ENCODE data around the gene DFFA.
"Not testable (repeated sequence)": the region's sequence is repeated elsewhere in the genome, so short reads cannot be mapped to it uniquely, and the experiment has no call there.

The DFFA gene

GRCh38 chr1:10504249-10504648 is 31.9 kb upstream of the DFFA start:
- DNase-seq: no peak

GRCh38 chr1:10502206-10502605 is 29.9 kb upstream of the DFFA start:
- no peak for DNase-seq

GRCh38 chr1:10498231-10498630 is 25.9 kb upstream of the DFFA start:
- no peak for DNase-seq

GRCh38 chr1:10497109-10497508 is 24.8 kb upstream of the DFFA start:
- no peak for DNase-seq

- no peak for DNase-seq
Observed at GRCh38 chr1:10495952-10496351, 23.6 kb upstream of the DFFA start.

GRCh38 chr1:10495475-10495817 is 23.1 kb upstream of the DFFA start:
- no peak for DNase-seq

- DNase-seq: peak; percentile 59 to 97
Observed at GRCh38 chr1:10494754-10495474, 22.6 kb upstream of the DFFA start.

- no peak for DNase-seq
Observed at GRCh38 chr1:10494418-10494753, 22.1 kb upstream of the DFFA start.

- DNase-seq: no peak
Observed at GRCh38 chr1:10490286-10490970, 18.1 kb upstream of the DFFA start.

GRCh38 chr1:10489291-10490055 is 17.1 kb upstream of the DFFA start:
- no peak for DNase-seq

GRCh38 chr1:10484521-10484920 is 12.2 kb upstream of the DFFA start:
- DNase-seq: peak; percentile 82 to 97

GRCh38 chr1:10480614-10481013 is 8.3 kb upstream of the DFFA start:
- no peak for DNase-seq

- DNase-seq: no peak
Observed at GRCh38 chr1:10479296-10479695, 7.0 kb upstream of the DFFA start.

- peak in 1 of 2 donors; percentile 2 for DNase-seq
Observed at GRCh38 chr1:10475510-10475909, 3.2 kb upstream of the DFFA start.

GRCh38 chr1:10474613-10475507 is 2.5 kb upstream of the DFFA start, which contains the start of gene PEX14:
TSS of gene PEX14 (plus strand) at chr1:10474950. CDS start at chr1:10474967, 17 bp downstream.
- DNase-seq: peak; percentile 82 to 85

- not testable (repeated sequence) for DNase-seq
Observed at GRCh38 chr1:10474309-10474612, 1.9 kb upstream of the DFFA start.

GRCh38 chr1:10473145-10473765 is 926 bp upstream of the DFFA start:
- DNase-seq: no peak

- DNase-seq: no peak
Observed at GRCh38 chr1:10471411-10472219, 714 bp downstream of the DFFA start.

GRCh38 chr1:10470043-10470442 is 2.3 kb downstream of the DFFA start:
- DNase-seq: no peak

GRCh38 chr1:10467078-10467477 is 5.3 kb downstream of the DFFA start:
- no peak for DNase-seq

- DNase-seq: no peak
Observed at GRCh38 chr1:10459184-10459583, 13.1 kb downstream of the DFFA start.

- DNase-seq: no peak
Observed at GRCh38 chr1:10457875-10458274, 14.5 kb downstream of the DFFA start.

Data from inflammatory macrophage treated with lipopolysaccharide for 1 hour (primary cell).